Measurements from ENCODE around the gene GNB1L.

GNB1L gene

DNA sequence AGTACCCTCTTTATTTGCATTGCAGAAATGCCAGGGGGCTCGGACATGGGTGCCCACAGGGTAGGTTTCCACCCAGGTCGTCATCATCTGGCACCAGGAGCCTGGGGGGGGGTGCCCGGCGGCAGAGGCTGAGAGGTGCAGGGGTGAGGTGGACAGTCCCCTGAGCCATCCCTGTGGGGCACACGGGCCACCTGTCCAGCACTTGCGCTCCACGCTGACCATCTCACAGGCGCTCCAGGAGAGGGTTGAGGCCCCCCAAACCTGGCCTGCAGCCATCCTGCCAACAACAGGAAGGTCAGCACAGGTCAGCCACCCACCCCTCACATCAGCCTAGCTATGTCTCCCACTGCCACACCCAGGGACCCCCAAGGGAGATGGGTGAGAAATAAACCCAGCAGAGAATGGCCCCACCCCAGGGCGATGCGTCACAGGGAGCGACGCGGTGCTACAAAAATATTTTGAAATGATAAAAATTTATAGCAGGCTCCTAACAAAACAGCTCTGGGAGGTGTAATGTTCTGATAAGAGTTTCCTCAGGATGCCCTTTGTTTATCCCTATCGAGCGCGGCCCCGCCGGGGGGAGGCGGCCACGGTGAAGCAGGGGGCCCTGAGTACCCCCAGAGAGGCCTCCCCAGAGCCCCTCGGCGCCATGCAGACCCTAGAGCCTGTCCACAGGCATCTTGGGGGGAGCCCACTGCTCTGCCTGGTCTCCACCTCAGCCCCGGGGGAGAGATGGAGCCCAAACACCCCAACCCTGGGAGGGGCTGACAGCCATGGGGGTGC lies 21.0 kb upstream of the GNB1L start:
- no peak for DNase-seq

- DNase-seq = no peak
Observed at GRCh38 chr22:19875061-19875530, 20.4 kb upstream of the GNB1L start.

GRCh38 chr22:19874307-19875060 lies 19.8 kb upstream of the GNB1L start:
- DNase-seq = no peak

DNA sequence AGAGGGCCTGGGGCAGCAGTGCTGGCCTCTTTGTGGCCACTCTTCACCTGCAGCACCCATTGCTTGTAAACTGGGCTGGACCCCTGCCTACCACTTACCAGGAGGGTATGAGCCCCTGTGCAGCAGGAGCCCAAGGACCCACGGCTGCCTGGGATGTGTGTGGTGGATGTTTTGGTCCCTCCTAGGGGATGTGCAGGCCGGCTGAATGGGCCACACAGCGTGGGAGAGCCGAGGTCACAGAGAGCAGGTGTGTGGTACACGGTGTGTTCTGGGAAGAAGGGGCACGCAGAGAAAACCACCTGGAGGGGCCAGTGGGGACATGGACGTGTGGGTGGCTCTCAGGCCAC lies 19.3 kb upstream of the GNB1L start:
- no peak for DNase-seq

DNA sequence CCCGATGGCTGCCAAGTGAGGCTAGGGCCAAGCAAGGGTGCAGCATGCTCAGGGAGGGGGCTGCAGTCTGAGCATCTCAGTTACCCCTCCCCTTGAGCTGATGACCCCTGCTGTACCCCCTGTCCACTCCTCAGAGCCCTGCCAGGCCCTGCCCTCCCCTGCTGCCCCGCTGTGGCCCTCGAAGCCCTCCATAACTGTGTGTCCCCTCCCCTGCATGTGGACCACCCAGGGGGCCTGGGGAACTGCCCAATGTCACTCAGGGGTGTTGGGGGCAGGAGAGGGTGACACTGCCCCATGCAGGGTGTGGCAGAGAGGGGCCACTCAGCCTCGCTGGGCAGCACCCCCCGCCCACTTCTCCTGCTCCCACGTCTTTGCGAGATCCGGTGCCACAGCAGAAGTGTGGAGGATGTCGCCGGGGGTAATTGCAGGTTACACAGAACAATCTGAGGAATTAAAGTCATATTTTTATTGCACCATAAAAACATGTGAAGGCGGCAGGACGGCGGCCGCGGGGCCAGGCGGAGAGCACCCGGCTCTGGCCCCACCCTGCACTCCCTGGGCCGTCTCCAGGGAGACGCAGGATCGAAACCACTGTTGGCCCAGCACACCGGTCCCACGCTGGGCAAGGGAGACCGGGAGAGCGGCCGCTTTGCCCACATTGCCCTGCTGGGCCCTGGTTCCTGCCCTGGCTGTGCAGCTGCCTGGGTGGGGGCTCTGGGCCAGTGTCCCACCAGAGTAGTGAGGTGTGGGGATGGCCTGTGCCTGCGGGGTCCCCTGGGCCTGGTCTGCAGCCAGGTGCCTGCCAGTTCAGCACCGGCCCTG lies 18.7 kb upstream of the GNB1L start:
- no peak for DNase-seq

DNA sequence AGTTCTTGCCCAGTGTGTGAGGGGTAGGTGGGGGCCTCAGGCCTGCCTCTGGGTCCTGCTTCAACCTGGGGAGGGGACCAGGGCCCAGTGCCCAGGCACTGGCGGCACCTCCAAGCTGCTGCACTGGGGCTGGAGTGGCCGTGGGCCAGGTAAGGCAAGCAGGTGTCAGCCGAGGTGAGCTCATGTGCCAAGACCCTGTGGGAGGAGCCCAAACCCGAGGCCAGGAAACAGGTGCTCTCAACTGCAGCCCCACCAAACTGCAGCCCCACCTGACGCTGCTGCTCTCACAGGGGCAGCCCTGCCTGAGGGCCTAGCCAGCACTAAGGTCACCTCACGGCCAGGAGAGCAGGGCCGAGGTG lies 18.1 kb upstream of the GNB1L start:
- no peak for DNase-seq

- no peak for DNase-seq
Observed at GRCh38 chr22:19871845-19872778, 17.4 kb upstream of the GNB1L start.

GRCh38 chr22:19871023-19871844 lies 16.6 kb upstream of the GNB1L start:
- no peak for DNase-seq

DNA sequence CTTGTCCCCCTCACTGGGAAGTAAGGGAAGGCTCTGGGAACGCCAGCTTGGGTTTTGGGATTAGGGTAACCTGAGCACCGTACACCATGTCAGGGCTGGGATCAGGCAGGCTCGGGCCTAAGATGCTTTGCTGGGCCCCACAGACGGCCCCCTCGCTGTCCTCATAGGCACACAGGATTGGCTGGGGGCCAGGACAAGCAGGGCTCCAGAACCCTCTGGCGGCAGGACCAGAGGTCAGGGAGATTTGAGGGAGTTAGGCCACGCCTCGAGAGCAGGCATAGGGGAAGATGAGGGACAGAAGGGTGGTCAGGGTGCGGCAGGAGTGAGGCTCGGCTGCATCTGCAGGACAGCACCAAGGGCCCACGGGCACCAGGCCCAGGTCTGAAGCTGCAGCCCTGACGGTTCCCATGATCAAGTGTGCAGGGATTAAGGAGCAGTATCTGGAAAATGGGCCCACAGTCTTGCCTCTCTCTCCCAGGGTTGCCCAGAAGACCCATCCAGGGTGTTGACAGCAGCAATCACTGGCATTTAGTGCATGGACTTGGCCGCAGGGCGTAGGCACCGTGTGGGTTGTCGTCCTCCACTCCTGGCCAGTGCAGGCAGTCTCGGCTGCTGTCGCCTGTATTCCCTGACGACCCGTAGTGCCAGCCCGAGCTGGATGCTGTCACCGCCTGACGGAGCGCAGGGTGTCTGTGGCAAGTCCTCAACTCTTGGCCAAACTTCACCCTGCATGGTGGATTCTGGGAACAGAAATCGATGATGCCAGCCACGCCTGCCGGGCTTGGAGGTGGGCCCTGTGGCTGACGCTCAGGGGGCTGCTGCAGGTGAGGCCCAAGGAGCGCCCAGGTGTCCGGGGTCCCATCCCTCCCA lies 15.7 kb upstream of the GNB1L start:
- DNase-seq = no peak

DNA sequence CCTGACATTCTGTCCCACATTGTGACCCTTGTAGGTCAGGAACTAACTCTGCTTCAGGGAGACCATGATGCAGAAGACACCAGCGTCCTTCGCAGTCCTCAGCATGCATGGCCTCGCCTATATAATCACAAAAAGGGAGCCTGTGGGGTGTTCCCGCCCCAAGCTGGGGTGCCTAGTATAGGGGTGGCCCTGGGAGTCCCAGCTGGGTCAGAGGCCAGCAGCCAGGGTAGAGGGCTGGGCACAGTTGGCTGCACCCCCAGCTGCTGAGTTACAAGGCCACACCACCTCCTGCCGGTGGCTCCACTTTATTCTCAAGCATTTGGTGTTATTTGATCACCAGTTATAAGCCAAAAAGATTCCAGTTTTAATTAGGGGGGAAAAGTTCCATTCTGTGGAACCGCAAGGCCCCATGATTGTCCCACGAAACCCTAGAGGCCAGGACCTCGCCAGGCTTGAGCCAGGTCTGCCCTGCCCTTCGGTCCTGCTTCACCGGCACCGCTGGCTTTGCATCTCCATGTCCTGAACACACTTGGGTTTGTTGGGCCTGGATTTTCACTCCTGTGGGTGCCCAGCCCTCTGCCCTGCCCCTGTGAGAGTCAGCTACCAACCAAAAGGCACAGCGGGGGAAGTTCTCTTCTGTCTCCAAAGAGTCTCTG lies 15.0 kb upstream of the GNB1L start:
- no peak for DNase-seq

- no peak for DNase-seq
Observed at GRCh38 chr22:19868773-19869471, 14.2 kb upstream of the GNB1L start.

GRCh38 chr22:19868333-19868732 lies 13.7 kb upstream of the GNB1L start:
- DNase-seq = no peak

DNA sequence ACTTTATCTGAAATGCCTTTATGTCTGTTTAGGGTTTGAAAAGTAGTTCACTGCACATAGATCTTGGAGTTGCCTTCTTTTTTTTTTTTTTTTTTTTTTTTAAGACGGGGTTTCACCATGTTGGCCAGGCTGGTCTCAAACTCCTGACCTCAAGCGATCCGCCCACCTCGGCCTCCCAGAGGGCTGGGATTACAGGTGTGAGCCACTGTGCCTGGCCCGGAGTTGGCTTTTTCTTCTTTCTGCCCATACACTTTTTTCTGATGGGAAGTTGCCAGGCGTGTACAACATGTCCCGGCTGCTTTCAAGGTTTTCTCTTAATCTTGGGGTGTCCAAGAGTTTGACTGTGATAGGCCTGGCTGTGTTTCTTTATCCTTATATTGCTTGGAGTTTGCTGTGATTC lies 12.9 kb upstream of the GNB1L start:
- DNase-seq = no peak

- no peak for DNase-seq
Observed at GRCh38 chr22:19866665-19867009, 12.0 kb upstream of the GNB1L start.

GRCh38 chr22:19865141-19865829 lies 10.6 kb upstream of the GNB1L start:
- DNase-seq = no peak

GRCh38 chr22:19864538-19865106 lies 9.9 kb upstream of the GNB1L start:
- no peak for DNase-seq

GRCh38 chr22:19863571-19863970 lies 8.9 kb upstream of the GNB1L start:
- DNase-seq = no peak

DNA sequence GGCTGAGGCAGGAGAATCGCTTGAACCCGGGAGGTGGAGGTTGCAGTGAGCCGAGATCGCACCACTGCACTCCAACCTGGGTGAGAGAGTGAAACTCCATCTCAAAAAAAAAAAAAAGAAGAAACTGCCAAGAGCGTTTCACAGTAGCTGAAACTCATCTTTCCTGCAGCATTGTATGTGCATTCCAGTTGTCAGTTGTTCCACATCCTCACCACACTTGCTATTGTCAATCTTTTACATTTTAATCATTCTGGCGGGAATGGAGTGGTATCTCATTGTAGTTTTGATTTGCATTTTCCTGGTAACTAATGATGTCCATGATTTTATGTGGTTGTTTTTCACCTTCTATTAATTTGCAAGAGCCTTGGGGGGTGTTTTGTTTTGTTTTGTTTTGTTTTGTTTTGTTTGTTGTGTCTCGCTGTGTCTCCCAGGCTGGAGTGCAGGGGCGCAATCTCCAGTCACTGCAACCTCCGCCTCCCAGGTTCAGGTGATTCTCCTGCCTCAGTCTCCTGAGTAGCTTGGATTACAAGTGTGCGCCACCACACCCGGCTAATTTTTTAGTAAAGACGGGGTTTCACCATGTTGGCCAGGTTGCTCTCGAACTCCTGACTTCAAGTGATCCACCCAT lies 8.1 kb upstream of the GNB1L start:
- no peak for DNase-seq
